Thymus (tissue), 14 donors: Measurements from ENCODE around the gene ANXA9. TPM values are rescaled to one million over a fixed set of nuclear protein-coding genes. Genes with fewer than 3 reads are reported as not detected.

Experiments used
- DNase-seq, 9 donors: peaks; one replicate each; pipeline ENCODE4 v3.0.0-alpha.2; 2013; ENCODE audit warnings: low spot score in 9 of 9, low read depth in 6 of 9, missing footprints in 1 of 9
- H3K27ac ChIP-seq, 2 donors: one replicate each; pipeline ENCODE4 v1.5.1; 2013; ENCODE audit warnings: control low read depth in 1 of 2, low read depth in 1 of 2, low read length in 1 of 2, mild to moderate bottlenecking in 1 of 2, moderate library complexity in 1 of 2
- H3K27me3 ChIP-seq, 2 donors: one replicate each; pipeline ENCODE4 v1.5.1; 2013; ENCODE audit warnings: low read length in 1 of 2; ENCODE audit not compliant: control insufficient read depth in 2 of 2, insufficient read depth in 1 of 2
- H3K36me3 ChIP-seq, 2 donors: one replicate each; pipeline ENCODE4 v1.5.1; 2013; ENCODE audit warnings: low read length in 1 of 2, mild to moderate bottlenecking in 1 of 2, moderate library complexity in 1 of 2; ENCODE audit not compliant: control insufficient read depth in 2 of 2, insufficient read depth in 2 of 2
- H3K4me1 ChIP-seq, 2 donors: one replicate each; pipeline ENCODE4 v1.5.1; 2013; ENCODE audit warnings: low read length in 2 of 2; ENCODE audit not compliant: control insufficient read depth in 2 of 2, insufficient read depth in 2 of 2
- H3K4me3 ChIP-seq, 2 donors: one replicate each; pipeline ENCODE4 v1.5.1; 2013; ENCODE audit warnings: low read length in 2 of 2, control low read depth in 1 of 2, mild to moderate bottlenecking in 1 of 2
- H3K9me3 ChIP-seq, 2 donors: one replicate each; pipeline ENCODE4 v1.5.1; 2013; ENCODE audit warnings: low read length in 1 of 2, mild to moderate bottlenecking in 1 of 2; ENCODE audit not compliant: control insufficient read depth in 2 of 2, insufficient read depth in 1 of 2
- WGBS: extraction: QIAGEN DNeasy Blood & Tissue Kit; methylation state at CpG from one replicate; pipeline ENCODE4 v1.1.7; 2013; 5-methylcytosine and 5-hydroxymethylcytosine counted together
- long read RNA-seq, 10 donors: transcript quantifications; one replicate each; lab custom pipeline, GENCODE V29; 2026
- polyA plus RNA-seq: library from polyadenylated mRNA; stranded (reverse); fragments of 200-250 nt; gene quantifications from one replicate; pipeline ENCODE4 v1.2.3, GENCODE V29; 2013
- total RNA-seq: library from RNA; stranded (reverse); fragments of 120-200 nt; gene quantifications from one replicate; pipeline ENCODE4 v1.2.4, GENCODE V29; 2013
- donor health status: healthy.

The ANXA9 gene, protein sequence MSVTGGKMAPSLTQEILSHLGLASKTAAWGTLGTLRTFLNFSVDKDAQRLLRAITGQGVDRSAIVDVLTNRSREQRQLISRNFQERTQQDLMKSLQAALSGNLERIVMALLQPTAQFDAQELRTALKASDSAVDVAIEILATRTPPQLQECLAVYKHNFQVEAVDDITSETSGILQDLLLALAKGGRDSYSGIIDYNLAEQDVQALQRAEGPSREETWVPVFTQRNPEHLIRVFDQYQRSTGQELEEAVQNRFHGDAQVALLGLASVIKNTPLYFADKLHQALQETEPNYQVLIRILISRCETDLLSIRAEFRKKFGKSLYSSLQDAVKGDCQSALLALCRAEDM
- total RNA-seq (0.14 TPM), polyA plus RNA-seq (2.1 TPM)
- long read RNA-seq, donor 1, result 0 reads
- long read RNA-seq, donor 2, result 0 reads
- long read RNA-seq, donor 3, result 0 reads
- long read RNA-seq, donor 4, partial matches to known transcripts, result 5 of 5 reads
- long read RNA-seq, donor 4, other reads (novel, unspliced or antisense), result 0 of 5 reads
- long read RNA-seq, donor 5, partial matches to known transcripts, result 0 of 1 reads
- long read RNA-seq, donor 5, other reads (novel, unspliced or antisense), result 0 of 1 reads
- long read RNA-seq, donor 6, result 0 reads
- long read RNA-seq, donor 7, result 0 reads
- long read RNA-seq, donor 8, result 0 reads
- long read RNA-seq, donor 9, result 0 reads
- long read RNA-seq, donor 10, result 0 reads

GRCh38 chr1:150981805-150982712 is at the start of gene ANXA9:
Gene ANXA9 (plus strand): TSS chr1:150982292. CDS start chr1:150983106, 814 bp downstream.
- no peak for DNase-seq
- no peak within 1 kb of the TSS for H3K4me3 ChIP-seq
- no peaks in the 10 kb centered on the region for H3K9me3 ChIP-seq

GRCh38 chr1:150944856-150945255 is 37.2 kb upstream of the ANXA9 start:
- Histone ChIP-seq H3K36me3 (peaks cover 52 to 91% of the 10 kb centered on the region in 2 donors), H3K27ac (no peak overlapping the region), H3K27me3 (no peaks in the 10 kb centered on the region), H3K4me3 (no peak overlapping the region), H3K9me3 (no peaks in the 10 kb centered on the region), H3K4me1 (no peaks in the 10 kb centered on the region)
- DNase-seq, result no peak
- 97% methylated on average over 5 of the region's 5 CpGs for WGBS

More at GRCh38 chr1:150981805-150982712, at the start of gene ANXA9:
- Histone ChIP-seq H3K27ac (peak within 1 kb of the TSS; percentile 31 to 49), H3K4me1 (peaks cover 21 to 41% of the 10 kb centered on the region in 2 donors), H3K27me3 (no peaks in the 10 kb centered on the region), H3K36me3 (no peaks in the 10 kb centered on the region)
- 89% methylated on average over 12 of the region's 12 CpGs for WGBS

GRCh38 chr1:150954708-150955107 is 27.4 kb upstream of the ANXA9 start:
- Histone ChIP-seq H3K9me3 (no peaks in the 10 kb centered on the region), H3K4me1 (no peaks in the 10 kb centered on the region), H3K27ac (no peak overlapping the region), H3K27me3 (no peaks in the 10 kb centered on the region), H3K4me3 (no peak overlapping the region), H3K36me3 (peaks cover 49 to 78% of the 10 kb centered on the region in 2 donors)
- WGBS, result 97% methylated on average over 3 of the region's 3 CpGs
- no peak for DNase-seq

DNA sequence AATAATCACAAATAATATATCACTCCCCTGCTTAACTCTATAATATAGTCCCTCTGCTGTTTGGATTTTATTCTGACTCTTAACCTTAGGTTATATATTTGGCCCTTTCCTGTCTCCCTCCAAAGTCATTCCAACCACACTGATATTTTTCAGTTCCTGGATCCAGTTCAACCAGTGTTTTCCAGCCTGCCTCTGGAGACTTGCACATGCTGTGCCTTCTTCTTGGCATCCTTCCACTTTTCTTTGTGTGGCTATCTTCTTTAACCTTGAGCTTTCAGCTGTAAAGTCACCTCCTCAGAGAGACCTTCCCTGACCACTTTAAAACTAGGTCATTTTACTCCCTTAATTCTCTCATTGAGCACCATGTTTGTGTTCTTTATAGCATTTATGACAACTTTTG is 26.8 kb upstream of the ANXA9 start:
- Histone ChIP-seq H3K36me3 (peaks cover 51 to 78% of the 10 kb centered on the region in 2 donors), H3K27me3 (no peaks in the 10 kb centered on the region), H3K4me1 (no peaks in the 10 kb centered on the region), H3K9me3 (no peaks in the 10 kb centered on the region), H3K4me3 (no peak overlapping the region), H3K27ac (no peak overlapping the region)
- DNase-seq, result no peak

DNA sequence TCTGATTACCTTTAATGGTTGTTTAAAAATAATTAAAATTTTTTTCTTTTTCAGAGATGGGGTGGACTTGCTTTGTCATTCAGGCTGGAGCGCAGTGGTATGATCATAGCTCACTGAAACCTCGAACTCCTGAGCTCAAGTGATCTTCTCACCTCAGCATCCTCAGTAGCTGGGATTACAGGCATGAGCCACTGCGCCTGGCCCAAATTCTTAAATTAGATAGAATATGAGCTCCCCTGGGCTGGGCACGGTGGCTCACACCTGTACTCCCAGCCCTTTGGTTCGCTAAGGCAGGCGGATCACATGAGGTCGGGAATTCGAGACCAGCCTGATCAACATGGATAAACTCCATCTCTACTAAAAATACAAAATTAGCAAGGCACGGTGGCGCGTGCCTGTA is 24.4 kb upstream of the ANXA9 start:
- WGBS, result over 99% methylated on average over 11 of the region's 11 CpGs
- H3K9me3 ChIP-seq, result no peaks in the 10 kb centered on the region
- no peak for DNase-seq
- H3K4me3 ChIP-seq, result no peak overlapping the region
- H3K36me3 ChIP-seq, result peaks cover 60 to 78% of the 10 kb centered on the region in 2 donors
- no peaks in the 10 kb centered on the region for H3K4me1 ChIP-seq
- H3K27me3 ChIP-seq, result no peaks in the 10 kb centered on the region
- H3K27ac ChIP-seq, result no peak overlapping the region

- WGBS, result 98% methylated on average over 7 of the region's 7 CpGs
- no peak for DNase-seq
- no peaks in the 10 kb centered on the region for H3K27me3 ChIP-seq
- H3K9me3 ChIP-seq, result no peaks in the 10 kb centered on the region
- H3K36me3 ChIP-seq, result peaks cover 71 to 87% of the 10 kb centered on the region in 2 donors
- H3K4me1 ChIP-seq, result no peaks in the 10 kb centered on the region
- H3K4me3 ChIP-seq, result no peak overlapping the region
- no peak overlapping the region for H3K27ac ChIP-seq
Measured at GRCh38 chr1:150960646-150961045, 21.4 kb upstream of the ANXA9 start.

DNA sequence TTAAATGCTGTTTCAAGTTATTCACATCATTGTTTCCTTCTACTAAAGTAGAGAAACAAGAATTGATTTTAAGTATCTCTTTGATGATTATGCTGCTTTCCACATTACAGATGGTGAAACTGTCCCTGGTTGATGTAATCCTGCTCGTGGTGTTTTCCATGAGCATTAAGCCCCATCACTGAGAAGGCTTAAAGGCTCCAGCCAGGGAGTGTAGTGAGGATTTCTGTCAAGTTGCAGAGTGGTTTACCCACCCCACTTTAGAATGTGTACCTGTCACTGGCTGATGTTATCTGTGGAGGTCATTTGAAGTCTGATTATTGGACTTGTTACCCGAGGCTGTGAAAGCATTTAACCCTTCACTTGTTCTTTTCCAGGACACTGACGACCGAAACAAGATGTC is 20.3 kb upstream of the ANXA9 start:
- Histone ChIP-seq H3K27ac (no peak overlapping the region), H3K9me3 (no peaks in the 10 kb centered on the region), H3K4me3 (no peak overlapping the region), H3K4me1 (no peaks in the 10 kb centered on the region), H3K36me3 (peaks cover 75 to 90% of the 10 kb centered on the region in 2 donors), H3K27me3 (no peaks in the 10 kb centered on the region)
- WGBS, result 88% methylated on average over 4 of the region's 4 CpGs
- DNase-seq, result no peak

GRCh38 chr1:150963321-150964163 is 18.6 kb upstream of the ANXA9 start:
- WGBS, result 98% methylated on average over 10 of the region's 10 CpGs
- no peak overlapping the region for H3K4me3 ChIP-seq
- DNase-seq, result no peak
- no peaks in the 10 kb centered on the region for H3K4me1 ChIP-seq
- no peak overlapping the region for H3K27ac ChIP-seq
- peaks cover 84 to 94% of the 10 kb centered on the region in 2 donors for H3K36me3 ChIP-seq
- H3K9me3 ChIP-seq, result no peaks in the 10 kb centered on the region
- no peaks in the 10 kb centered on the region for H3K27me3 ChIP-seq
